HG02943 (cell line): ENCODE data around the gene PACRG.

Experiments
- ATAC-seq: cut with Tn5 transposase; IDR thresholded peaks from one replicate; pipeline ENCODE4 v1.9.1; 2021; ENCODE audit warnings: mild to moderate bottlenecking, low read depth, moderate library complexity; ENCODE audit not compliant: unreplicated experiment

The PACRG gene

DNA sequence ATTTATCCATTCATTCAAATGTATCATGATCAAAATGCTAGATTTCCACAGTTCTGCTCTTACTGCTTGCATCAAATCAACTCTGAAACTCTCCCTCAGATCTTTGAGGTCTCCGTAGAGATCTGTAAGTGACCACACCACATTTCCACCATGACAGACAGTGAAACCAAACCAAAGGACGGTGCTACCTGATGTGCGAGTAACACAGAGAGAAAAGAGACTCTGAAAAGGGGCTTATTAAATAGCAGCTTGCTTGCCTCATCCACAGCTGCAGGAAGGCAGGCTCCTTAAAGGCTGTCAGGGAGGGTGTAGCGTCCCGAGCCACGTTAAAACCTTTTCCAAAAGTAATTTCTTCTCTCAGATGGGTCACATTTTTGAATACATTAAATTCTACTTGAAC, 335.8 kb downstream of the PACRG start:
- no peak for ATAC-seq

DNA sequence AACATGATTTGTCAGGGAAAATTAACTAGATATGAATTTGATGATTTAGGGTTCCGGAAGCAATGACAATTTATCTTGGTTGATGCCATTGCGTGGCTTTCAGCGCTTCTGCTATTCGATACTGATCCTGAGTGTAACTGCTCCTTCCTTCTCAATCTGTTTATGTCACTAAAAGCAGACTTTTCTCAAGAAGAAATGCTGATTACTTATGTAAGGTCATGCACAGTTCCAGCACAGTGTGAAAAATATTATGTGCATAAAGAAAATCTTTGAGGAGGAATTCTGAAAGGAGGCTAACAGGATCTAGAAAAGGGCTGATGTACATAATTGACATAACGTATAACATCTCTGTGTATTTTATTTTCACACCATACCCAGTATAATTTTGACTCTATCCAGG, 336.6 kb downstream of the PACRG start:
- no peak for ATAC-seq

DNA sequence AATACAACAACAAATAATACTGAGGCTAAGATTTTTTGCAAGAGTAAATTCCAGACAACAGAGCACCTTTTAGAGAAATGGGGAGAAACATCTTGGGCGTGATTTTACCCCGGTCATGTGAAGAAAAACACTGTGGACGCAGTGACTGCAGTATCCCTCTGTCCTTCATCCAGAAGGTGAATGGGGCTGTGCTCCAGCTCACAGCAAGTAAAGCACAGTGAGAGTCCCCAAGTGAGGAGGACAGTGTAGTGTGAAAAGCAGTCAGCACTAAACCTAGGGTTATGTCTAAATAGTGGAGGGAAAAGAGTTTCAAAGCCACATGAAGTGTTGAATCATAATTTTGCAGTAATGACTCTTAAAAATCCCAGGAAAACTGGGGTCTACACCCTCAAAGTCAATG, 338.4 kb downstream of the PACRG start:
- ATAC-seq = no peak

DNA sequence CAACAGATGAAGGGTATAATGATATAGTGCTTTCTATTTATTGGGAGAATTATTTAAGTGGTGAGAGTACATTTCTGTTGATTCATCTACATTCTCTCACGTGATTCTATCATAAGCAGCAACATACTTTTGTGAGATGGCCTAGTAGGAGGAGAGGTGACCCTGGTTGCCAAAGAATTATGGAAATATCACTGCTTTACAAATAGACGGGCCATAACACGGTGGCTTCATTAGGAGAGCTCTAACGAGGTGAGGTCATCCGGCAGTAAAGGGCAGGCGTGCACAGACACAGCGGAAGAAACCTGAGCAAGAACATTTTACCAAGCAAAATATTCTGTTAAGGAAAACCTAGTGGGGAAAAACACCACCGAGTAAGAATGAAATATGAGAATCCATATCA, 349.4 kb downstream of the PACRG start:
- no peak for ATAC-seq

DNA sequence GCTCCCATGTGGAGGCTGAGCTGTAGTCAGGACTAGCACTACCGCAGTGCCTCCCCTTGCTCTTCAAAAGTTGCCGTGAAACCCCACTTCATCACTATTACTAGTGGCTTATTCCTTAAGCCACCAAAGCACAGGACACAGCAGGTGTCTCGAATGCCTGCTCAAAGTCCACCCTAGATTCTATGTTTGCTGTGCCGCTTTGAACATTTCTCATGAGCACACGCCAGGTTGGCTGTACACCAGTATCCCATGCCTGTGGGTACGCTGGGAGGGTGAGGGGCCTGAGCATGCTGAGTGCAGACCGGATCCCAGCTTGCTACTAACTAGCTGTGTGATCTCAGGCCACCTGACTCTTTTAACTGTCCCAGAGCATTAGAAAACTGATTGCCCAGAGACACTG, 350.9 kb downstream of the PACRG start:
- ATAC-seq = no peak

DNA sequence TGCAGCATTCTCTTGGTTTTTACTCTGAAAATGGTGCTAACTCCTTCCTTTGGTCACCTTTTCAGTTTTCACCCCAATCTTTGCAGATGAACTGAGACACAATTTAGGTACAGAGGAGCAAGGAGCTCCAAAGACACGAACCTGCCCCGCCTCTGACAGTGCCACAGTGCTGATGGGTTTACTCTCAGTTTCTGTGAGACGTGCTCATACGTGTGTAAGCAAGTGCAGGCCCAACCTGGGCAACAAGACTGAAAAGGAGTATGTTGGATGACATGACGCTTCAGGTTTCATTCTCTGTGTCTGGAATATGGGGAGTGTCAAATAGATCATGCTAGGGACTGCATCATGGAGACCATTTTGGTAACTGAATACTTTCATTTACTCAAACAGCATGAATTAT, 352.5 kb downstream of the PACRG start:
- no peak for ATAC-seq

DNA sequence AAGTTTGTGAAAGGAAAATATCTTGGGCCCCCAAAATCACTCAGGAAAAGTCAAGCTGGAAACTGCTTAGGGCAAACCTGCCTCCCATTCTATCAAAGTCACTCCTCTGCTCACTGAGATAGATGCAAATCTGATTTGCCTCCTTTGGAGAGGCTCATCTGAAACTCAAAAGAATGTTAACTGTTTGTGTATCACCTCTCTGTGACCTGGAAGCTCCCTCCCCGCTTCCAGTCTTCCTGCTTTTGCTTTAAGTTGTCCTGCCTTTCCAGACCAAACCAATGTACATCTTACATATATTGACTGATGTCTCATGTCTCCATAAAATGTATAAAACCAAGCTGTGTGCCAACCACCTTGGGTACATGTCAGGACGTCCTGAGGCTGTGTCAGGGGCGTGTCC, 355.4 kb downstream of the PACRG start:
- no peak for ATAC-seq

DNA sequence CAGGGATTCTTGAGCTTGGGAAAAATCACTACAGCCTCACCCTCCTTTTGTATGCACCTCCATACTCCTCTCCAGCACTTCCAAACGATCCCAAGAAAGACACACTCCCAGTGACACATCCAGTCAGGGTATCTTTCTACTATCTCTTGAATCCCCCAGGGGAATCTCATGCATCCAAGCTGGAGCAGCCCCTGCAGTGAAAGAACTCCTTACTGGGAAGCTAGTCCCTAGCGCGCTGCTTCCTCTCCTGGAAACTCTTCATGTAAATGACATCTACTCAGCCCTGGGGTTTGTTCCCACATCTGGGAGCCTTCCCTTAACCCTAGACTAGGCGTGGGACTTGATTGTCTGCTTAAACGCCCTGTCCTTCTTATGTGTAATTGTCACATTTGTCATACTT, 357.7 kb downstream of the PACRG start:
- no peak for ATAC-seq

DNA sequence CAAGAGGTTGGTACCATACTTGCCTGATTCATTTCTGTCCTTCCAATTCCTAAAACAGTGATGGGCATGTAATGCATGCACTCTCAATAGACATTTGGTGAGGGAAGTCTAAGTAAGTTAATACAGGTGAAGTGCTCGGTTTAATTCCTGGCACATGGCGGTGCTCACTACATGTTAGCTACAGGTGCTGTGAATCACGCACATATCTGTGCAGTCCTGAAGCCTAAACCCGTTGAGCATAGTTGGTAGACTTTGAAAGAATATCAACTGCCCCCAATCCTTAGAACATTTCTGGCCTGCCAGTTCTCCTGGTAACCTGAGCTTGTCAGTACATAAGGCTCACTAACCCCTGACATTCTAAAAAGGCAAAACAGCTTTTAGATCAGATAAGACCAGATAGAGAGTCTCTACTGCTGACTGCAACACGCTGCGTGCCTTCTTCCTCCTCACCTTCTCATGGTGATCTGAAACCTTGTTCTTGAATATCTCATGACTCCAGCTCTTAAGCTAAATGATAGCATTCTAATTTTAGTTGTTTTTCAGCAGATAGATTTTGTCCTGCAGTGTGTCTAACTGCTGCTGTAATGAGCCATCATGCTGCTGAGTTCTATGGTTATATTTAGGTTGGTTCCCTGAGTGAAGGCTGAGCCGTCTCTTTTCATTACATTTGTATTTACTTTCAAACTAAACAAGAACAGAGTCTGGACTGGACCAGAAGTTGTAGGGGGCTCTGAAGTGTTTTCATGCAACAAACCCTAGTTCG, 358.3 kb downstream of the PACRG start:
- ATAC-seq = no peak

DNA sequence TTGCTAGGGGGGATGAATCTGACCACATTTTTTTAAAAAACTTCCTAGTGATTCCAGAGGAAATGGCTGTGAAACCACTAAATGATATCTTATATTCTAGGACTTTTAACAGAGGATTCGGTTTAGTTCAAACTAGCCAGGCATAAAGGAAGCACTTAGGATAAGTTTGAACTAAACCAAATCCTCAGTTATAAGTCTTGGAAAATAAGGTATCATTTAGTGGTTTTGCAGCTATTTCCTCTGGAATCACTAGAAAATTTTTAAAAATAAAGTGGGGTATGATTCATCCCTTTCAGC, 358.8 kb downstream of the PACRG start:
- no peak for ATAC-seq

DNA sequence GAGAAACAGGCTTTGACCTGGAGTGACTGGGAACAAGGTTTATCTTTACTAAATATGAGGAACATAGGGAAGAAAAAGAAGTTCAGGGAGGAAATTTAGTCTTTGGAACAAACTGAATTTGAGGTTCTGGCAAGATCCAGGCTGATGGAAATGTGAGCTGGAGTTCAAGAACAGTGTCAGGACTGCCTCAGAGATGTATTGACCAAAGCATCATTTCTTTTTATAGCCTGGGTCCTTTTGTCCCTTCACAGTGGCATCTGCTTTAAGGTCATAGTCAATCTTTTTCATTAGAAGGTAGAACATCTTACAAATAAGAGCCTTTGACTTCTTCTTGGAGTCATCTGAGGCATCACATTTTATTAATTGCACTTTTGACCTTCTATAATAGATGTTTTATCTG, 360.2 kb downstream of the PACRG start:
- ATAC-seq = no peak

DNA sequence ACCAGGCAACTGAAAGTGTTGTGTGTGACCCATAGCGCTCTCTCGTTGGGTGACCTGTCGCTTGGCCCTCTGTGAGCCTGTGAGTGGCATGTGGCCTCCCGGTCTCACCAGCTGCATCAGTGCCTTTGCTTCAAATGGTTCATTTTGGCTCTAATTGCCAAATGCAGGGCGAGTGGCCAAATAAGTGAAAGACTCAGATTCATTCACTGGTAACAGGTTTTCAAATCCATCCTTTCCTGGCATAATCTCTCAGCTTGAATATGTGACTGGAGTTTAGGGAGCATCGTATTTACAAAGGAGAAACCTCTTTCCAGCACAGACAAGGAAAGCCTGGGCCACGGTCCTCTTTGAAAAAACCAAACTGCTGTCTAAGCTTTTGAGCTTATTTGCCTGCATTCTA, 365.1 kb downstream of the PACRG start:
- ATAC-seq = no peak

DNA sequence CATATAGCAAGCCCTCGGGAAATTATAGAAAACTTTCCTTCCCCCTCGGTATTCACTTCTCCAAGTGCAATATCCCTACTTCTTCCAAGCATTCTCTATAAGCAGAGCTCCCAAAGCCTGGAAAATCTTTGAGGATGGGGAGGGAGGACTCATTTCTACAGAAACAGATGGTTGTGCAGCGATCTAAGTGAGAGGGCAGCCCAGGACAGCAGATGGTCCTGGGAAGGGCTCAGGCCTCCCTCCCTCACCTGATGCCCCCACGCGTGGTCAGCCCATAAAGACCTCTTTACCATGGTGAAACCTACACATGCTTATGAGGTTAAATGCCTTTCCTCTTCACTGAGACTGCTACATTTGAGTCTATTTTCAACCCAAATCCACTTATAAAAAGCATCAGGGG, 367.1 kb downstream of the PACRG start:
- ATAC-seq = no peak

DNA sequence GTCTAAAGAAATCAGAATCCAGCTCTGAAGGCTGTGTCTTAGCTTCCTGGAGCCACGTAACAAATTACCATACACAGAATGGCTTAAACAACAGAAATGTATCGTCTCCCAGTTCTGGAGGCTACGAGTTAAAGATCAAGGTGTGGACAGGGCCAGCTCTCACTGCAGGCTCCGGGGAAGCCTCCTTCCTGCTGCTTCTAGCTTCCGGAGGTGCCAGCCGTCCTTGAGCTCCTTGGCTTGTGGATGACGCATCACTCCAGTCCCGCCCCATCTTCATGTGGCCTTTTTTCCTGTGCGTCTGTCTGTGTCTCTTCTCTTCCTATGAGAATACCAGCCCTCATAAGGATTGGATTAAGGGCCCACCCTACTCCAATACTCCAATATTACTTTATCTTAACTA, 367.6 kb downstream of the PACRG start:
- ATAC-seq = no peak

DNA sequence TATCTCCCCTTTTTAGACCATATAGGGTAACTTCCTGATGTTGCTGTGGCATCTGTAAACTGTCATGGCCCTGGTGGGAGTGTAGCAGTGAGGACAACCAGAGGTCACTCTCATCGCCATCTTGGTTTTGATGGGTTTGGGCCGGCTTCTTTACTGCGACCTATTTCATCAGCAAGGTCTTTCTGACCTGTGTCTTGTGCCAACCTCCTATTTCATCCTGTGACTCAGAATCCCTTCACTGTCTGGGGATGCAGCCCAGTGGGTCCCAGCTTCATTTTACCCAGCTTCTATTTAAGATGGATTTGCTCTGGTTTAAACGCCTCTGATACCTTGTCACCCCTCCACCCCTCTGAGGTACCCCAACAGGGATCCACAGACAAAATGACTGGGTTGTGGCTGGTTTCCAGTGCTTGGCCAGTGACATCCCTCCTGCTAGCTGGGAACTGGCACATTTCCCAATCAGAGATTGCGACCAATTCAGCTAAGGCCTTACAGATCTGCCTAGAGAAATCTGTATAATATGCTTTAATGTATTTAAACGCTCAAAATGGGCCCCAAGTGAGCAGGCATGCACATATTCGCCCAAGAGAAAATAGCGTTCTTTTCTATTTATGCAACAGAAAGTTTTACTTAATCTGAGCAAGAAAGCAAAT, 371.2 kb downstream of the PACRG start:
- ATAC-seq = no peak

DNA sequence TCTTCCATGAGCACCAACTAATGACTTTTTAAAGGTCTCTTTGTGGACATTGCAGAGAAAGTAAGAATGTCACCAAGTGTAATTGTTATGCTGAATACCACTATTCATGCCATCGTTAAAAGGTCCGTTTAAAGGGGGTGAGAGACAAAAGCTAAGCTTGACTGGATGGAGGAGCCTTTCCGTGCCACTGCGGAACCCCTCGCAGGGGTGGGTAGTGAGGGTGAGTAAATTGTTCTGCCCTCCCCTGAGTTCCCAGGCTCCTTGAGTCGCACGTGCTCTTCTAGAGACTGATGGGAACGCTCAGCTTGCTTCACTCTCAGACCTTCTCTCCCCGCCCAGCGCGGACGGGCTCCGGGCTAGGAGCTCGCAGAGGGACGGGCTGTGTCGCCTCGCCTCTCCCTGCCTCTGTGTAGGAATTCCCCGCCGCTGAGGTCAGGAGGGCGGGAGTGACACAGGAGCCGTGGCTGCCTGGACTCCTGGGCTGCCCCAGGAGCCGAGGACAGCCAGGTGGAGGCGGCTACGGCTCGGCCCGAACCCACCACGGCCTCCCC, 371.9 kb downstream of the PACRG start:
- no peak for ATAC-seq

DNA sequence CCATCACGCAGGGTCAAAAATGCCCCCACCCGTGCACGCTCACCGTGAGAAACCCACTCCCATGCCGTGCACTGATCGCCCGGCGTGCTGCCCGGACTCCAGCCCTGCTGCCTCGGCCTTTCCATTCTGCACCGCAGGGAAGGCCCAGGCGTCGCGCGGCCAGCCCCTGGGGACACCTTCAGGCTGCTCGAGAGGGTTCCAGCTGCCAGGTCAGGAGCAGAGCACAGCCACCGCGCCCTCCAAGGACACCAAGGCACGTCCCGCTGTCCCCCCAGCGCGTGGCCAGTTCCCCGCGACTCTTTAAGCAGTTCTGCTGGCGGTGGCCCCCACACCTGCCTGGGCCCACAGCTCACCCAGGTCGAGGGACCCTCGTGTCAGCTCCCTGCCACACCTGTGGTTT, 372.5 kb downstream of the PACRG start:
- ATAC-seq = no peak

DNA sequence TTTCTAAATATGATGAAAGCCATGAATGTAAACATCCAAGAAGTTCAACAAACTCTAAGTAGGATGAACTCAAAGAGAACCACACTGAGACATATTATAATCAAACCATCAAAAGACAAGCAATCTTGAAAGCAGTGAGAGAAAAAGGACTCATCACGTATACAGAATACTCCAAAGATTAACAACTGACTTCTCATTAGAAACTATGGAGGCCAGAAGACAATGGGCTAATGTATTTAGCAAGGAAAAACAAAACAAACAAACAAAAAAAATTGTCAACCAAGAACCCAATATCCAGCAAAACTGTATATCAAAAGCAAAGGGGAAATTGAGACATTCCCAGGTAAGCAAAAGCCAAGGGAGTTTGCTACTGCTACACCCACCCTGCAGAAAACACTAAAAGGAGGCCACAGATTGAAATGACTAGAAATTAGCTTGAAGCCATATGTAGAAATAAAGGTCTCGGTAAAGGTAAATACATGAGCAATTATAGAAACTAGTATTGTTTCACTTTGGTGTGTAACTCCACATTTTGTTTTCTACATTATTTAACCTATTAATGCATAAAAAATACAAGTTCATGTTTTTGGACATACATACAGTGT, 385.7 kb downstream of the PACRG start:
- ATAC-seq = no peak

DNA sequence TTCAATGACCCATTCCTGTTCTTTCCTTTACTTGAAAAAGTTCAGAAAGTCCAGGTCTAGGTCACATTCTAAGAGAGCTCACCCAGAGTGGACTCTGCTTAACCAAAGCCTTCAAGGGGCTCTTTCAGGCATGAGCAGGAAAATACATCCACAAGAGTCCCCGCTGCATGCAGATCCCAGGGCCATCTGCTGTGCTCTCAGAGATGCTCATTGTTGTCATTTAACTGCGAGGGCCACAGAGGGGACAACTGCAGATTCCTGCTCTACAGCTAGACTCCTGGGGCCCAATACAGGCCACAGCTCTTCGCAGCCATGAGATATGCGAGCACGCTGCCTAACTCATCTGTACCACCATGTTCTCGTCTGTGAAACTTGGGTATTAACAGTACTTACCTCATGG, 391.2 kb downstream of the PACRG start:
- ATAC-seq = no peak

DNA sequence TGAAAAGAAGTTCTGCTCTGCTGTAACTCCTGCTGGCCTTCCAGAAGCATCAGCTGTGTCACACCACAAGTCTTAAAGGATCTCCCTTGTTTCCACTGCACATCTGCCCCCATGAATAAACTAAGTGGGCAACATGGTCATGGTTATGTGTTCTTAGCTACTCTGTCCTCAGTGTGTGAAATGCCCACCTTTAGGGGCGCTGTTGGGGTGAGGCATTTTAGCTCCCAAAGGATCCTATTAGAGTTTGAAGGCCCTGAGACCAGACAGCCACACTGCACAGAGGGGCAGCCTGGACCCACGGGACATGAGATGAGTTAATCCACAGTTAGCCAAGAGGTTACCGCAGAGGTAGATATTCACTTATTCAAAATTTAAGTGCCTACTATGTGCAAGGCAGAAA, 392.4 kb downstream of the PACRG start:
- ATAC-seq = no peak

DNA sequence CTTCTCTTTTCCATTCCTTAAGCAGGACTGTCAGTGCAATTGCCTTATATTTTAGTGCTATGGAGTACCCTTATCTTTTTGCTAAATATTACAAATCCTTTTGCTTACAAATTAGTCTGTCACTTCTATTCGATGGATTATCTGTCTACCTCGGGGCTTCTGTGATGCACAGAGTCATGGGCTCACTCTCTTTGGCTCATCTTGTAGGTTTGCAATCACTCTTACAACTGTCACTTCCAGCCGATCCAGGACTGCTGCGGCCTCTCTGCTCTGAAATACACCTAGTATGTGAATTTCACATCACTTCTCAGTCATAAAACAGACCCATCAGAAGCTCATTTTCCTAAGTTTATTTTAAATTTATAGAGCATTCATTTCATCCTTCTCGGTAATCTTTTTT, 393.5 kb downstream of the PACRG start:
- ATAC-seq = no peak

DNA sequence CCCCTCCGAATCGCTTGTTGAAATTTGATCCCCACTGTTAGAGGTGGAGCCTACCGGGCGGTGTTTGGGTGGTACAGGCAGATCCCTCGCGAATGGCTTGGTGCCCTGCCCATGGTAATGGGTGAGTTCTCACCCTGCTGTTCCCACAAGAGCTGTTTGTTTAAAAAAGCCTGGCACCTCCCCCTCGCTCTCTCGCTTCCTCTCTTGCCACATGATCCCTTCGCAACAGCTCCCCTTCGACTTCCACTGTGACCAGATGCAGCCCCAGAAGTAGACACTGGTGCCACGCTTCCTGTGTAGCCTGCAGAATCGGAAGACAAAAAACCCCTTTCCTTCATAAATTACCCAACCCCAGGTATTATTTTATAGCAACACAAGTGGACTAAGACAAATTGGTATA, 394.6 kb downstream of the PACRG start:
- no peak for ATAC-seq
